AG04450 (cell line): ENCODE results near the gene KIAA1549. TPM values are rescaled to one million over a fixed set of nuclear protein-coding genes. Genes with fewer than 3 reads are reported as not detected.
"Not testable (repeated sequence)": the region's sequence is repeated elsewhere in the genome, so short reads cannot be mapped to it uniquely, and the experiment has no call there.

Experiments used
- CTCF ChIA-PET: fragments of 300-600, 350-600 bp; formaldehyde crosslinking; extraction: SDS; loops from one replicate; lab custom pipeline; 2022; ENCODE audit warnings: antibody characterized with exemption, inconsistent platforms; lab: Charles Lee
- POLR2A ChIA-PET: fragments of 350-600 bp; formaldehyde crosslinking; extraction: SDS; loops from one replicate; lab custom pipeline; 2021; ENCODE audit warnings: antibody characterized with exemption, inconsistent platforms; lab: Yijun Ruan, JAX
- DNase-seq: peaks from one replicate; pipeline ENCODE4 v3.0.0-alpha.2; 2011; ENCODE audit warnings: low read depth, low spot score
- H3K27ac ChIP-seq: one replicate; pipeline ENCODE4 v1.5.1; 2012; ENCODE audit warnings: low read depth, low read length, control low read depth
- H3K27me3 ChIP-seq: one replicate; pipeline ENCODE4 v1.6.0; 2012; ENCODE audit warnings: low read length; ENCODE audit not compliant: control insufficient read depth, insufficient read depth
- H3K4me3 ChIP-seq: 2 replicates; pipeline ENCODE4 v1.5.1; 2011; ENCODE audit warnings: mild to moderate bottlenecking, low read depth, low read length, control low read depth
- H3K9me3 ChIP-seq: 2 replicates; pipeline ENCODE4 v1.5.1; 2012; ENCODE audit warnings: low read length; ENCODE audit not compliant: control insufficient read depth, insufficient read depth
- CTCF ChIP-seq: IDR thresholded peaks from 2 replicates; pipeline ENCODE4 v1.5.1; 2011; ENCODE audit warnings: low read depth, low read length, control low read depth, inconsistent platforms
- polyA plus RNA-seq: library from polyadenylated mRNA; depleted of rRNA; stranded (reverse); fragments of >200 nt; gene quantifications from 2 replicates; pipeline ENCODE4 v1.2.3, GENCODE V29; 2011

Gene KIAA1549
- polyA plus RNA-seq, 1 experiment, result 2.9 TPM

GRCh38 chr7:138814816-138815332 is 166.3 kb downstream of the KIAA1549 start:
- no peaks in the 10 kb centered on the region for H3K27me3 ChIP-seq
- H3K27ac ChIP-seq, result no peak overlapping the region
- ChIA-PET POLR2A (no interaction called here), CTCF (interaction anchor here (1.3 kb wide), 1 partner anchor 76 kb away, joined by 4 read pairs; no protein-coding TSS in a partner anchor)
- no peak for TF ChIP-seq CTCF
- H3K9me3 ChIP-seq, result no peaks in the 10 kb centered on the region
- DNase-seq, result no peak
- no peak overlapping the region for H3K4me3 ChIP-seq

- POLR2A ChIA-PET, result no interaction called here
- Histone ChIP-seq H3K9me3 (no peaks in the 10 kb centered on the region), H3K27me3 (no peaks in the 10 kb centered on the region), H3K4me3 (no peak overlapping the region), H3K27ac (no peak overlapping the region)
- CTCF ChIA-PET, result interaction anchor here (1.3 kb wide), 1 partner anchor 75 kb away, joined by 4 read pairs; no protein-coding TSS in a partner anchor
- no peak for TF ChIP-seq CTCF
- no peak for DNase-seq
Observed at GRCh38 chr7:138813945-138814344, 167.2 kb downstream of the KIAA1549 start.

- H3K9me3 ChIP-seq, H3K4me3 ChIP-seq, H3K27ac ChIP-seq, DNase-seq, POLR2A ChIA-PET, CTCF ChIA-PET, H3K27me3 ChIP-seq: not testable (repeated sequence)
Observed at GRCh38 chr7:138811327-138811726, 169.9 kb downstream of the KIAA1549 start.

GRCh38 chr7:138809346-138809745 is 171.8 kb downstream of the KIAA1549 start:
- H3K9me3 ChIP-seq, result no peaks in the 10 kb centered on the region
- ChIA-PET POLR2A (no interaction called here), CTCF (no interaction called here)
- TF ChIP-seq CTCF, result no peak
- no peak for DNase-seq
- H3K27ac ChIP-seq, result no peak overlapping the region
- no peak overlapping the region for H3K4me3 ChIP-seq
- H3K27me3 ChIP-seq, result no peaks in the 10 kb centered on the region

GRCh38 chr7:138804618-138805017 is 176.6 kb downstream of the KIAA1549 start:
- H3K9me3 ChIP-seq, result 0 out of 2 replicates have a peak, but pooled peaks cover 3% of the 10 kb centered on the region
- DNase-seq, result no peak
- TF ChIP-seq CTCF, result no peak
- no peaks in the 10 kb centered on the region for H3K27me3 ChIP-seq
- H3K27ac ChIP-seq, result no peak overlapping the region
- H3K4me3 ChIP-seq, result no peak overlapping the region
- ChIA-PET POLR2A (no interaction called here), CTCF (no interaction called here)

- POLR2A ChIA-PET, result no interaction called here
Observed at GRCh38 chr7:138802706-138803105, 178.5 kb downstream of the KIAA1549 start.

More at GRCh38 chr7:138802706-138803105, 178.5 kb downstream of the KIAA1549 start:
- H3K27ac ChIP-seq, result no peak overlapping the region
- H3K4me3 ChIP-seq, result no peak overlapping the region
- DNase-seq, result no peak
- H3K27me3 ChIP-seq, result no peaks in the 10 kb centered on the region
- CTCF ChIA-PET, result no interaction called here
- no peak for TF ChIP-seq CTCF
- H3K9me3 ChIP-seq, result 0 out of 2 replicates have a peak, but pooled peaks cover 3% of the 10 kb centered on the region
